Chondrocyte (in vitro differentiated cells): ENCODE data around the gene WIPI1. TPM values are rescaled to one million over a fixed set of nuclear protein-coding genes. Genes with fewer than 3 reads are reported as not detected.

Experiments
- DNase-seq: peaks from one replicate; pipeline ENCODE4 v3.0.0; 2021; ENCODE audit warnings: mixed read lengths, low spot score
- H3K27ac Mint-ChIP-seq: one replicate; pipeline ENCODE4 v1.8.0; 2021; ENCODE audit warnings: mild to moderate bottlenecking, moderate library complexity, mixed read lengths; ENCODE audit not compliant: unreplicated experiment
- H3K27me3 Mint-ChIP-seq: 2 replicates; pipeline ENCODE4 v1.8.0; 2021; ENCODE audit warnings: low read depth, mixed read lengths
- H3K36me3 Mint-ChIP-seq: 2 replicates; pipeline ENCODE4 v1.8.0; 2021; ENCODE audit warnings: low read depth, mixed read lengths
- H3K4me1 Mint-ChIP-seq: 2 replicates; pipeline ENCODE4 v1.8.0; 2021; ENCODE audit warnings: low read depth, mild to moderate bottlenecking, mixed read lengths
- H3K4me3 Mint-ChIP-seq: one replicate; pipeline ENCODE4 v1.8.0; 2021; ENCODE audit warnings: mild to moderate bottlenecking, moderate library complexity, mixed read lengths; ENCODE audit not compliant: unreplicated experiment
- H3K9me3 Mint-ChIP-seq: 2 replicates; pipeline ENCODE4 v1.8.0; 2021; ENCODE audit warnings: low read depth, mixed read lengths
- long read RNA-seq: library from polyadenylated mRNA; stranded (forward); transcript quantifications from one replicate; pipeline ENCODE4 v2.0.0, GENCODE V29; 2021
- total RNA-seq: library from RNA; stranded (reverse); gene quantifications from 3 replicates; pipeline ENCODE4 v1.2.1, GENCODE V29; 2021
- TF ChIP-seq, protein P1 (sequence below): fragments of 200-600 bp; sonication (generic); IDR thresholded peaks from 2 replicates; pipeline ENCODE4 v1.5.0; 2021; ENCODE audit warnings: antibody characterized with exemption, mild to moderate bottlenecking, moderate library complexity

The WIPI1 gene, protein sequence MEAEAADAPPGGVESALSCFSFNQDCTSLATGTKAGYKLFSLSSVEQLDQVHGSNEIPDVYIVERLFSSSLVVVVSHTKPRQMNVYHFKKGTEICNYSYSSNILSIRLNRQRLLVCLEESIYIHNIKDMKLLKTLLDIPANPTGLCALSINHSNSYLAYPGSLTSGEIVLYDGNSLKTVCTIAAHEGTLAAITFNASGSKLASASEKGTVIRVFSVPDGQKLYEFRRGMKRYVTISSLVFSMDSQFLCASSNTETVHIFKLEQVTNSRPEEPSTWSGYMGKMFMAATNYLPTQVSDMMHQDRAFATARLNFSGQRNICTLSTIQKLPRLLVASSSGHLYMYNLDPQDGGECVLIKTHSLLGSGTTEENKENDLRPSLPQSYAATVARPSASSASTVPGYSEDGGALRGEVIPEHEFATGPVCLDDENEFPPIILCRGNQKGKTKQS
- total RNA-seq, result 109 to 119 TPM (median 112 TPM) in 3 replicates
- long read RNA-seq, transcript WIPI1-202 (12 exons, 1,575 nt), result minor isoform, 45 of 280 reads
- long read RNA-seq, transcript WIPI1-201 (13 exons, 1,832 nt), result major isoform, 195 of 280 reads
- long read RNA-seq, partial matches to known transcripts, result 16 of 280 reads
- long read RNA-seq, other reads (novel, unspliced or antisense), result 23 of 280 reads

DNA sequence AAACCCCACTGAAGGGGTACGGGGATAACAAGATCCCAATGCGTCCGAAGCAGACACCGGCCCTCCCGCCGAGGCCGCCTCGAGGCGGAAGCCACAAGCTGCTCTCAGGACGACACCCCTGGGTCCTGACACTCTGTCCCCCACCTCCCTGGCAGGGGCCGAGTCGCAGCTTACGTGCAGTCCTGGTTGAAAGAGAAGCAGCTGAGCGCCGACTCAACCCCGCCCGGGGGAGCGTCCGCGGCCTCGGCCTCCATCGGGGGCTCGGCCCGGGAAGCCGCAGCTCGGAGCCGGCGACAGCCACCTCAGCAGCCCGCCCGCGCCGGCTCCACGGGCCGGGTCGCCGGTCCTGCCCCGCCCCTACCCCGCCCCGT lies at the start of gene WIPI1:
WIPI1 (minus strand) TSS at position 329 of the 371 bp plus-strand sequence; CDS start at position 254, 75 bp downstream.
- TF ChIP-seq, protein P1, sequence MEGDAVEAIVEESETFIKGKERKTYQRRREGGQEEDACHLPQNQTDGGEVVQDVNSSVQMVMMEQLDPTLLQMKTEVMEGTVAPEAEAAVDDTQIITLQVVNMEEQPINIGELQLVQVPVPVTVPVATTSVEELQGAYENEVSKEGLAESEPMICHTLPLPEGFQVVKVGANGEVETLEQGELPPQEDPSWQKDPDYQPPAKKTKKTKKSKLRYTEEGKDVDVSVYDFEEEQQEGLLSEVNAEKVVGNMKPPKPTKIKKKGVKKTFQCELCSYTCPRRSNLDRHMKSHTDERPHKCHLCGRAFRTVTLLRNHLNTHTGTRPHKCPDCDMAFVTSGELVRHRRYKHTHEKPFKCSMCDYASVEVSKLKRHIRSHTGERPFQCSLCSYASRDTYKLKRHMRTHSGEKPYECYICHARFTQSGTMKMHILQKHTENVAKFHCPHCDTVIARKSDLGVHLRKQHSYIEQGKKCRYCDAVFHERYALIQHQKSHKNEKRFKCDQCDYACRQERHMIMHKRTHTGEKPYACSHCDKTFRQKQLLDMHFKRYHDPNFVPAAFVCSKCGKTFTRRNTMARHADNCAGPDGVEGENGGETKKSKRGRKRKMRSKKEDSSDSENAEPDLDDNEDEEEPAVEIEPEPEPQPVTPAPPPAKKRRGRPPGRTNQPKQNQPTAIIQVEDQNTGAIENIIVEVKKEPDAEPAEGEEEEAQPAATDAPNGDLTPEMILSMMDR, result no peak
- H3K27me3 Mint-ChIP-seq, result no peaks in the 10 kb centered on the region
- peaks cover 3% of the 10 kb centered on the region for H3K36me3 Mint-ChIP-seq
- H3K4me1 Mint-ChIP-seq, result peaks cover 49% of the 10 kb centered on the region
- no peak for DNase-seq
- peak within 1 kb of the TSS; percentile 100 for H3K27ac Mint-ChIP-seq
- H3K9me3 Mint-ChIP-seq, result no peaks in the 10 kb centered on the region
- H3K4me3 Mint-ChIP-seq, result peak within 1 kb of the TSS; percentile 99

DNA sequence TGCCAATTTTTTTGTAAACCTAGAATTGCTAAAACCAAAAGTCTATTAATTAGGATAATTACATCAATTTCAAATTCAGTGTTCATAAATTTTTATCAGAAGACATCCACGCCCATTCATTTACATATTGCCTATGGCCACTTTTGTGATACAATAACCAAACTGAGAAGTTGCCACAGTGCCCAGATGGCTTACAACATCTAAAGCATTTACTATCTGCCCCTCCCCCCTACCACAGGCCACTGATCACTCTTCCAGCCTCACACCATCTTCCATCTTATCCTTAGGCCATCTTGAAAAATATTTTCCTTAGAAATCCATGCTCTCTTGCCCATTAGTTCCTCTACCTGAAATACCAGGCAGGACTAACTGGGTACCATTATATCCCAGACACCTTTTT lies 48.7 kb upstream of the WIPI1 start:
- Mint-ChIP-seq H3K27ac (no peak overlapping the region), H3K4me3 (no peak overlapping the region), H3K36me3 (peaks cover 2% of the 10 kb centered on the region), H3K27me3 (peaks cover 5% of the 10 kb centered on the region), H3K4me1 (peaks cover 5% of the 10 kb centered on the region), H3K9me3 (peaks cover 4% of the 10 kb centered on the region)
- DNase-seq, result no peak
- TF ChIP-seq, protein P1, result no peak

DNA sequence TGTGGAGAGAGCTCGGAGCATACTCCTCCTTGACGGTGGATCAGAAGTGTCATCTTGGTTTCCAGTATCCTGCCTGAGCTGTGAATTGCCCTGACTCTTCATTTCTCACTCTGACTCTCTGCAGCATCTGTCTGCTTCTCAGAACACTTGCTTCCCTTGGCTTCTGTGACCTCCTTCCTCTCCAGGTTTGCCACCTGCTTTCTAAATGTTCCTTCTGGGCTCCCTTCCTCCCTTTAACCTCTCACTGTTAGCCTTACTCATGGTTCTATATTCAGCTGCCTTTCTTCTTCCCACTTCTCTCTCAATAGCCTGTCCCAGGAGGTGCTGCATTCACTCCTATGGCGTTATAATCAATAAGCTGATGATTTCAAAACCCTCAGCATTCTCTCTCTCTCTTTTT lies 43.8 kb upstream of the WIPI1 start:
- TF ChIP-seq, protein P1, result no peak
- Mint-ChIP-seq H3K27ac (no peak overlapping the region), H3K4me1 (no peaks in the 10 kb centered on the region), H3K36me3 (peaks cover 2% of the 10 kb centered on the region), H3K9me3 (peaks cover 4% of the 10 kb centered on the region), H3K4me3 (no peak overlapping the region), H3K27me3 (peaks cover 7% of the 10 kb centered on the region)
- DNase-seq, result no peak

DNA sequence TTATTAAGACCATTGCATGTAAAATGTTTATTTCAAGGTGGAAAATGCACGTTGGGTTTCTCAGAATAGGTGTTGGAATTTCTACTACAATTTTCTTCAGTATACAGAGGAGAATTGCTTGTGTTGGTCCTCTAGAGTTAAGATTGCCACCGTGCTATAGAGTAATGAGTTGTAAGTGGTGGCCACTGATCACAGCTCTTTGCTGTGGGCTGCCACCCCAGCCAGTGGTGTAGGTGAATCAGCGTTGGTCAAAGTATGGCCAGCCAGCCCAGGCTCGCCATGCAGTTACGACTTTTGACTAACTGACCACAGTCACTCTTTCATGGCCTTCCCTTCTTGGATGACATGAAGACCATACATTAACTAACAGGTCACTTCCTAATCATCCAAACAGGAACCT lies 42.3 kb upstream of the WIPI1 start:
- no peak overlapping the region for H3K4me3 Mint-ChIP-seq
- H3K27me3 Mint-ChIP-seq, result peaks cover 7% of the 10 kb centered on the region
- TF ChIP-seq, protein P1, result no peak
- peaks cover 2% of the 10 kb centered on the region for H3K36me3 Mint-ChIP-seq
- no peak for DNase-seq
- peaks cover 4% of the 10 kb centered on the region for H3K9me3 Mint-ChIP-seq
- no peaks in the 10 kb centered on the region for H3K4me1 Mint-ChIP-seq
- no peak overlapping the region for H3K27ac Mint-ChIP-seq

DNA sequence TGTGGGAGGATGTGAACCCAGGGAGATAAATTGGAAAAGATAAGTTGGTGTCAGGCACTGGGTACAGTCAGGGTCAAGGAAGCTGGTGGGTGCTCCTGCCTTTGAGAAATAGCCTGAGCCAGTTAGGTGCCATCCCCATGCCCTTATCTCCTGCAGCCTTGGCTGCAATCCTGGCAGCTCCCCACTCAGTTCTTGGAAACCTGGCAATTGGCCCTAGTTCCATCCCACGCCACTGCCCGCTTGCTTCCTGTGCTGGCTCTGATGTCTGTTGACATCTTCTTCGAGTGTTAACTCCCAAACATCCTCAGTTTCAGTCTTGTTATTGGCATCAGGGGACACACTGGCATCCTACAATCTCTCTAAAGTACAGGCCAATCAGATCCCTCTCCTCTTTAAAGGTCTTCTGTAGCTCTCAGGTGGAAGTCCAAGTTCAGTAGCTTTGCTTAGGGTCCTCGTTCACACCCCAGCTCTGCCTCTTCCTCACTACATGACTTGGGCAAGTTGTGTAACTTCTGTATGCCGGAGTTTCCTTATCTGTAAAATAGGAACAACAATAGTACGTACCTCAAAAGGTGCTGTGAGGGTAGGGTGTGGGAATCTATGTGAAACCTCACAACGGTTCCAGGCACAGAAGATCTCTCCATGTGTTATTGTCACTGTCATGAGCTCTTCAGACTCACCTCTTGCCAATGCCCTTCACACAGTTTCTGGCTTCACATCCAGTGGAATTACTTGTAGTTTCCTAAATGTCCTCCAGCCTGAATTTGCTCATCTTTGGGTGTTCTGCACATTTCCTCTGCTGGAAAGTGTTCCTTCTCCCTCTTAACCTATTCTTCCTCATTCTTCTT lies 41.4 kb upstream of the WIPI1 start:
- no peaks in the 10 kb centered on the region for H3K4me1 Mint-ChIP-seq
- no peak for DNase-seq
- H3K4me3 Mint-ChIP-seq, result no peak overlapping the region
- H3K27ac Mint-ChIP-seq, result no peak overlapping the region
- peaks cover 2% of the 10 kb centered on the region for H3K36me3 Mint-ChIP-seq
- H3K9me3 Mint-ChIP-seq, result peaks cover 4% of the 10 kb centered on the region
- H3K27me3 Mint-ChIP-seq, result peaks cover 7% of the 10 kb centered on the region
- TF ChIP-seq, protein P1, result no peak
